HEK293 (cell line): Measurements from ENCODE around the gene SEC24A.

ENCODE experiments used
- CTCF ChIP-seq: fragments of 450-650 bp; formaldehyde crosslinking; IDR thresholded peaks from 2 replicates; pipeline ENCODE4 v1.5.1; 2016; ENCODE audit warnings: missing biosample characterization, missing genetic modification characterization
- KLF16 ChIP-seq: fragments of 450-650 bp; formaldehyde crosslinking; IDR thresholded peaks from 2 replicates; pipeline ENCODE4 v1.5.1; 2017; ENCODE audit warnings: missing biosample characterization, missing genetic modification characterization
- PATZ1 ChIP-seq: fragments of 450-650 bp; formaldehyde crosslinking; IDR thresholded peaks from 2 replicates; pipeline ENCODE4 v1.5.1; 2016; ENCODE audit warnings: missing biosample characterization, missing genetic modification characterization
- ZBTB48 ChIP-seq: fragments of 450-650 bp; formaldehyde crosslinking; IDR thresholded peaks from 2 replicates; pipeline ENCODE4 v1.5.1; 2016; ENCODE audit warnings: missing biosample characterization, missing genetic modification characterization
- ZBTB8A ChIP-seq: fragments of 450-650 bp; formaldehyde crosslinking; IDR thresholded peaks from 2 replicates; pipeline ENCODE4 v1.5.1; 2016; ENCODE audit warnings: missing biosample characterization, missing genetic modification characterization
- ZIC2 ChIP-seq: fragments of 450-650 bp; formaldehyde crosslinking; IDR thresholded peaks from 2 replicates; pipeline ENCODE4 v1.5.1; 2016; ENCODE audit warnings: missing biosample characterization, missing genetic modification characterization
- ZNF239 ChIP-seq: fragments of 450-650 bp; formaldehyde crosslinking; IDR thresholded peaks from 2 replicates; pipeline ENCODE4 v1.5.1; 2016; ENCODE audit warnings: missing biosample characterization, missing genetic modification characterization
- ZNF274 ChIP-seq, 2 experiments: fragments of 200-500 bp in 1 of 2; fragments of 450-650 bp in 1 of 2; sonication (Bioruptor generic) in 1 of 2; formaldehyde crosslinking in 1 of 2; IDR thresholded peaks; 2 replicates each; pipeline versions ENCODE4 v1.5.1 to v1.6.1; 2014 to 2016; ENCODE audit warnings: borderline replicate concordance in 1 of 2, inconsistent platforms in 1 of 2, low read length in 1 of 2, missing biosample characterization in 1 of 2, missing genetic modification characterization in 1 of 2
- ZNF335 ChIP-seq: fragments of 450-650 bp; formaldehyde crosslinking; conservative IDR thresholded peaks from 2 replicates; pipeline ENCODE4 v1.5.1; 2016; ENCODE audit warnings: missing biosample characterization, missing genetic modification characterization
- ZNF510 ChIP-seq: fragments of 450-650 bp; formaldehyde crosslinking; IDR thresholded peaks from 2 replicates; pipeline ENCODE4 v1.5.1; 2018; ENCODE audit warnings: mild to moderate bottlenecking, missing genetic modification characterization, missing biosample characterization; ENCODE audit not compliant: insufficient replicate concordance
- ZNF544 ChIP-seq: fragments of 450-650 bp; formaldehyde crosslinking; IDR thresholded peaks from 2 replicates; pipeline ENCODE4 v1.5.0; 2017; ENCODE audit warnings: missing biosample characterization, missing genetic modification characterization
- TF ChIP-seq, protein P1 (sequence below): fragments of 450-650 bp; formaldehyde crosslinking; IDR thresholded peaks from 2 replicates; pipeline ENCODE4 v1.5.1; 2016; ENCODE audit warnings: missing biosample characterization, missing genetic modification characterization, low read depth
- TF ChIP-seq, protein P2 (sequence below): fragments of 450-650 bp; formaldehyde crosslinking; IDR thresholded peaks from 2 replicates; pipeline ENCODE4 v1.5.1; 2017; ENCODE audit warnings: missing biosample characterization, mild to moderate bottlenecking, missing genetic modification characterization, moderate library complexity

DNA sequence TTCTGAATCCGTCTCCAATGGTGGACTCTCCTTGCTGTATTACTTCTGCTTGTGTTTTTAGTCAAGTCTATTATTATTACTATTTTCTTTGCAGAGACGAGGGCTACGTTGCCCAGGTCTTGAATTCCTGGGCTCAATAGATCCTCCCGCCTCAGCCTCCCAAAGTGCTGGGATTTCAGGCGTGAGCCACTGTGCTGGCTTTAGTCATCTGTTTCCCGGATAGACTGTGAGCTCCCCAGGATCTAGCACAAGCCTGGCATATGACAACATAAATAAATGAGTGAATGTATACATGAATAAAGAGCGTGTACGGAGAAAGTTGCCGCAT is 109.6 kb downstream of the SEC24A start:
- TF ChIP-seq CTCF (tag by site-specific recombination) (no peak), ZNF335 (tag by site-specific recombination) (0 out of 2 replicates have a peak, but pooled peaks have one; percentile 96), ZNF510 (no peak), ZNF239 (tag by site-specific recombination) (no peak), ZBTB48 (no peak), ZNF544 (no peak), ZBTB8A (tag by site-specific recombination) (no peak), ZIC2 (no peak), ZNF274 (IDR thresholded peaks at IDR 0.05; ENCODE audit: low read length) (no peak), ZNF274 (tag by site-specific recombination; IDR thresholded peaks at IDR 0.05; ENCODE audit: borderline replicate concordance) (no peak), PATZ1 (tag by site-specific recombination) (no peak), KLF16 (tag by site-specific recombination) (no peak)
- TF ChIP-seq, protein P1, sequence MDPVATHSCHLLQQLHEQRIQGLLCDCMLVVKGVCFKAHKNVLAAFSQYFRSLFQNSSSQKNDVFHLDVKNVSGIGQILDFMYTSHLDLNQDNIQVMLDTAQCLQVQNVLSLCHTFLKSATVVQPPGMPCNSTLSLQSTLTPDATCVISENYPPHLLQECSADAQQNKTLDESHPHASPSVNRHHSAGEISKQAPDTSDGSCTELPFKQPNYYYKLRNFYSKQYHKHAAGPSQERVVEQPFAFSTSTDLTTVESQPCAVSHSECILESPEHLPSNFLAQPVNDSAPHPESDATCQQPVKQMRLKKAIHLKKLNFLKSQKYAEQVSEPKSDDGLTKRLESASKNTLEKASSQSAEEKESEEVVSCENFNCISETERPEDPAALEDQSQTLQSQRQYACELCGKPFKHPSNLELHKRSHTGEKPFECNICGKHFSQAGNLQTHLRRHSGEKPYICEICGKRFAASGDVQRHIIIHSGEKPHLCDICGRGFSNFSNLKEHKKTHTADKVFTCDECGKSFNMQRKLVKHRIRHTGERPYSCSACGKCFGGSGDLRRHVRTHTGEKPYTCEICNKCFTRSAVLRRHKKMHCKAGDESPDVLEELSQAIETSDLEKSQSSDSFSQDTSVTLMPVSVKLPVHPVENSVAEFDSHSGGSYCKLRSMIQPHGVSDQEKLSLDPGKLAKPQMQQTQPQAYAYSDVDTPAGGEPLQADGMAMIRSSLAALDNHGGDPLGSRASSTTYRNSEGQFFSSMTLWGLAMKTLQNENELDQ (tag by site-specific recombination): no peak
- TF ChIP-seq, protein P2, sequence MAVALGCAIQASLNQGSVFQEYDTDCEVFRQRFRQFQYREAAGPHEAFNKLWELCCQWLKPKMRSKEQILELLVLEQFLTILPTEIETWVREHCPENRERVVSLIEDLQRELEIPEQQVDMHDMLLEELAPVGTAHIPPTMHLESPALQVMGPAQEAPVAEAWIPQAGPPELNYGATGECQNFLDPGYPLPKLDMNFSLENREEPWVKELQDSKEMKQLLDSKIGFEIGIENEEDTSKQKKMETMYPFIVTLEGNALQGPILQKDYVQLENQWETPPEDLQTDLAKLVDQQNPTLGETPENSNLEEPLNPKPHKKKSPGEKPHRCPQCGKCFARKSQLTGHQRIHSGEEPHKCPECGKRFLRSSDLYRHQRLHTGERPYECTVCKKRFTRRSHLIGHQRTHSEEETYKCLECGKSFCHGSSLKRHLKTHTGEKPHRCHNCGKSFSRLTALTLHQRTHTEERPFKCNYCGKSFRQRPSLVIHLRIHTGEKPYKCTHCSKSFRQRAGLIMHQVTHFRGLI (tag by site-specific recombination): no peak
